ENCODE data around the gene GAS2.

DNA sequence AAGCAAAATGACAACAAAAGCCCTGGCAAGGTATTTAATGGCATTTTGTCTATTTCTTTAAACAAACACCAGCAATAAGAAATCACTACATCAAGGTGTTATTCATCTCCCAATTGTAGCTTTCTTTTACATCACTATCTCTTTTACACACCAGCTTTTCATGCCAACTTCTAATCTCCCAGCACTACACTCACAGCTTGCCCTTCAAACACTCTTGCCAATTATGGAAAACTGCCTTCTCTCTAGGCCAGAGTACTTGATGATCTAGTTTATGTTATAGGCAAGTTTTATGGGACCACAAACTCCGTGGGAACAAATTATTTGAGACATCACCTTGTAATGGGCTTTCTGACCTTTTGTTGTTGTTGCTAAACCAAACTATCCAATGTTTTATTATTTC lies 101.9 kb downstream of the GAS2 start:
- TF ChIP-seq POLR2A (IDR thresholded peaks at IDR 0.05) (no peak), CTCF (IDR thresholded peaks at IDR 0.05) (no peak), EP300 (IDR thresholded peaks at IDR 0.05) (no peak)
